Mesenchymal stem cell (in vitro differentiated cells and primary cell): ENCODE measurements around the gene PTPN2.

Experiments
- DNase-seq: peaks from one replicate; pipeline ENCODE4 v3.0.0-alpha.2; 2013
- H2AFZ ChIP-seq: one replicate; pipeline ENCODE4 v1.6.1; 2013; ENCODE audit warnings: low read depth, mild to moderate bottlenecking, control low read depth, inconsistent platforms, low read length, moderate library complexity
- H2AK5ac ChIP-seq: 2 replicates; pipeline ENCODE4 v1.6.1; 2013; ENCODE audit warnings: low read length, moderate library complexity, mild to moderate bottlenecking, inconsistent platforms; ENCODE audit not compliant: severe bottlenecking
- H2BK120ac ChIP-seq: one replicate; pipeline ENCODE4 v1.6.1; 2013; ENCODE audit warnings: low read depth, mild to moderate bottlenecking, inconsistent platforms, low read length, moderate library complexity
- H2BK12ac ChIP-seq, 2 experiments: one replicate each; pipeline ENCODE4 v1.6.1; 2013; ENCODE audit warnings: inconsistent platforms in 2 of 2, low read length in 2 of 2, mild to moderate bottlenecking in 2 of 2, moderate library complexity in 2 of 2, control low read depth in 1 of 2
- H2BK15ac ChIP-seq: one replicate; pipeline ENCODE4 v1.6.1; 2013; ENCODE audit warnings: mild to moderate bottlenecking, low read depth, inconsistent platforms; ENCODE audit not compliant: poor library complexity, severe bottlenecking
- H2BK5ac ChIP-seq: 2 replicates; pipeline ENCODE4 v1.6.1; 2013; ENCODE audit warnings: low read depth, mild to moderate bottlenecking, low read length, control low read depth, inconsistent platforms; ENCODE audit not compliant: poor library complexity, severe bottlenecking
- H3K14ac ChIP-seq, 2 experiments: one replicate each; pipeline ENCODE4 v1.6.1; 2013; ENCODE audit warnings: inconsistent platforms in 2 of 2, low read length in 2 of 2, control low read depth in 1 of 2, mild to moderate bottlenecking in 1 of 2, moderate library complexity in 1 of 2
- H3K18ac ChIP-seq, 2 experiments: one replicate each; pipeline ENCODE4 v1.6.1; 2013; ENCODE audit warnings: inconsistent platforms in 2 of 2, low read length in 2 of 2, control low read depth in 1 of 2, low read depth in 1 of 2, mild to moderate bottlenecking in 1 of 2
- H3K23ac ChIP-seq, 2 experiments: one replicate each; pipeline ENCODE4 v1.6.1; 2013; ENCODE audit warnings: inconsistent platforms in 2 of 2, low read length in 2 of 2, mild to moderate bottlenecking in 2 of 2, moderate library complexity in 2 of 2, control low read depth in 1 of 2
- H3K27ac ChIP-seq: 2 replicates; pipeline ENCODE4 v1.5.1; 2013; ENCODE audit warnings: mild to moderate bottlenecking, moderate library complexity, low read length, control low read depth, inconsistent platforms; ENCODE audit not compliant: poor library complexity, severe bottlenecking
- H3K27me3 ChIP-seq, 2 experiments: 2 replicates each; pipeline versions ENCODE4 v1.6.1 to v1.7.0; 2013; ENCODE audit warnings: low read length in 2 of 2, mild to moderate bottlenecking in 2 of 2, moderate library complexity in 2 of 2, control low read depth in 1 of 2, inconsistent platforms in 1 of 2; ENCODE audit not compliant: control insufficient read depth in 1 of 2, insufficient read depth in 1 of 2
- H3K36me3 ChIP-seq, 2 experiments: 2 replicates each; pipeline versions ENCODE4 v1.6.1 to v1.7.0; 2013; ENCODE audit warnings: low read length in 2 of 2, control low read depth in 1 of 2, inconsistent platforms in 1 of 2, low read depth in 1 of 2, mild to moderate bottlenecking in 1 of 2; ENCODE audit not compliant: insufficient read depth in 2 of 2, control insufficient read depth in 1 of 2
- H3K4ac ChIP-seq, 2 experiments: one replicate each; pipeline ENCODE4 v1.6.1; 2013; ENCODE audit warnings: inconsistent platforms in 2 of 2, low read length in 2 of 2, mild to moderate bottlenecking in 2 of 2, moderate library complexity in 2 of 2, control low read depth in 1 of 2, low read depth in 1 of 2
- H3K4me1 ChIP-seq: 2 replicates; pipeline ENCODE4 v1.6.1; 2013; ENCODE audit warnings: low read depth, low read length, control low read depth; ENCODE audit not compliant: control insufficient read depth, insufficient read depth
- H3K4me2 ChIP-seq: 2 replicates; pipeline ENCODE4 v1.6.1; 2013; ENCODE audit warnings: low read length, mild to moderate bottlenecking, inconsistent platforms; ENCODE audit not compliant: poor library complexity, severe bottlenecking
- H3K4me3 ChIP-seq, 2 experiments: 2 replicates each; pipeline versions ENCODE4 v1.5.1 to v1.7.0; 2013; ENCODE audit warnings: low read length in 2 of 2, mild to moderate bottlenecking in 2 of 2, control low read depth in 1 of 2, low read depth in 1 of 2; ENCODE audit not compliant: insufficient read depth in 1 of 2
- H3K79me1 ChIP-seq: replicated peaks from 2 replicates; pipeline ENCODE4 v1.6.1; 2013; ENCODE audit warnings: mild to moderate bottlenecking, control low read depth, low read length, inconsistent platforms; ENCODE audit not compliant: poor library complexity, severe bottlenecking
- H3K9ac ChIP-seq: 2 replicates; pipeline ENCODE4 v1.7.0; 2013; ENCODE audit warnings: mild to moderate bottlenecking, low read length, moderate library complexity
- H3K9me3 ChIP-seq: 2 replicates; pipeline ENCODE4 v1.7.0; 2013; ENCODE audit warnings: mild to moderate bottlenecking, low read length; ENCODE audit not compliant: control insufficient read depth
- H4K8ac ChIP-seq: one replicate; pipeline ENCODE4 v1.6.1; 2013; ENCODE audit warnings: inconsistent platforms, mild to moderate bottlenecking, low read length, moderate library complexity
- H4K91ac ChIP-seq: one replicate; pipeline ENCODE4 v1.6.1; 2013; ENCODE audit warnings: mild to moderate bottlenecking, low read length, inconsistent platforms
- WGBS: methylation state at CpG from one replicate; pipeline ENCODE4 v1.1.7; 2013; ENCODE audit warnings: mixed read lengths; 5-methylcytosine and 5-hydroxymethylcytosine counted together

PTPN2 gene

GRCh38 chr18:12768625-12769024, 115.4 kb downstream of the PTPN2 start:
- no peak overlapping the region for H3K4me3 ChIP-seq
- no peak overlapping the region for H4K8ac ChIP-seq
- H3K27me3 ChIP-seq = peaks cover 0 to 8% of the 10 kb centered on the region in 2 experiments
- H3K14ac ChIP-seq = no peak overlapping the region
- H2AK5ac ChIP-seq = no peak overlapping the region
- no peak overlapping the region for H4K91ac ChIP-seq
- H3K23ac ChIP-seq = no peak overlapping the region
- no peak overlapping the region for H2BK120ac ChIP-seq
- no peaks in the 10 kb centered on the region for H3K79me1 ChIP-seq
- H3K36me3 ChIP-seq = no peaks in the 10 kb centered on the region
- H3K9ac ChIP-seq = no peak overlapping the region
- no peak for DNase-seq
- H3K4me1 ChIP-seq = peaks cover 5% of the 10 kb centered on the region
- H2AFZ ChIP-seq = no peak overlapping the region
- no peak overlapping the region for H3K18ac ChIP-seq
- H3K27ac ChIP-seq = no peak overlapping the region
- no peaks in the 10 kb centered on the region for H3K9me3 ChIP-seq
- no peak overlapping the region for H2BK5ac ChIP-seq
- no peak overlapping the region for H2BK12ac ChIP-seq
- H3K4ac ChIP-seq = no peak overlapping the region
- no peak overlapping the region for H2BK15ac ChIP-seq
- 80% methylated on average over 3 of the region's 3 CpGs for WGBS
- no peak overlapping the region for H3K4me2 ChIP-seq

- H2AFZ ChIP-seq = no peak overlapping the region
- DNase-seq = no peak
- H2BK12ac ChIP-seq = no peak overlapping the region
- no peaks in the 10 kb centered on the region for H3K79me1 ChIP-seq
- peaks cover 5% of the 10 kb centered on the region for H3K4me1 ChIP-seq
- H3K4me3 ChIP-seq = no peak overlapping the region
- H3K9ac ChIP-seq = no peak overlapping the region
- no peak overlapping the region for H3K18ac ChIP-seq
- peaks cover 0 to 8% of the 10 kb centered on the region in 2 experiments for H3K27me3 ChIP-seq
- H3K14ac ChIP-seq = no peak overlapping the region
- H3K27ac ChIP-seq = no peak overlapping the region
- H3K4ac ChIP-seq = no peak overlapping the region
- no peak overlapping the region for H4K8ac ChIP-seq
- no peak overlapping the region for H2BK120ac ChIP-seq
- WGBS = 91% methylated on average over 9 of the region's 9 CpGs
- no peak overlapping the region for H2AK5ac ChIP-seq
- H3K9me3 ChIP-seq = no peaks in the 10 kb centered on the region
- H3K23ac ChIP-seq = no peak overlapping the region
- no peak overlapping the region for H4K91ac ChIP-seq
- no peak overlapping the region for H2BK15ac ChIP-seq
- H3K4me2 ChIP-seq = no peak overlapping the region
- no peaks in the 10 kb centered on the region for H3K36me3 ChIP-seq
- H2BK5ac ChIP-seq = no peak overlapping the region
These were observed 116.4 kb downstream of the PTPN2 start for GRCh38 chr18:12767580-12768155.

GRCh38 chr18:12766986-12767433, 117.0 kb downstream of the PTPN2 start:
- WGBS = 37% methylated on average over 12 of the region's 13 CpGs
- no peak for DNase-seq
- no peak overlapping the region for H3K27ac ChIP-seq
- no peaks in the 10 kb centered on the region for H3K9me3 ChIP-seq
- no peak overlapping the region for H4K8ac ChIP-seq
- H3K36me3 ChIP-seq = no peaks in the 10 kb centered on the region
- no peak overlapping the region for H3K18ac ChIP-seq
- H2BK15ac ChIP-seq = no peak overlapping the region
- H3K4me1 ChIP-seq = peaks cover 5% of the 10 kb centered on the region
- H3K23ac ChIP-seq = no peak overlapping the region
- no peaks in the 10 kb centered on the region for H3K79me1 ChIP-seq
- no peak overlapping the region for H3K4ac ChIP-seq
- H2BK12ac ChIP-seq = no peak overlapping the region
- H3K14ac ChIP-seq = no peak overlapping the region
- no peak overlapping the region for H2AFZ ChIP-seq
- no peak overlapping the region for H2BK120ac ChIP-seq
- no peak overlapping the region for H2BK5ac ChIP-seq
- H3K27me3 ChIP-seq = peaks cover 0 to 8% of the 10 kb centered on the region in 2 experiments
- H2AK5ac ChIP-seq = no peak overlapping the region
- H3K9ac ChIP-seq = no peak overlapping the region
- no peak overlapping the region for H3K4me2 ChIP-seq
- H4K91ac ChIP-seq = no peak overlapping the region
- no peak overlapping the region for H3K4me3 ChIP-seq

- peaks cover 0 to 8% of the 10 kb centered on the region in 2 experiments for H3K27me3 ChIP-seq
- H3K4ac ChIP-seq = no peak overlapping the region
- no peak overlapping the region for H3K23ac ChIP-seq
- H2BK15ac ChIP-seq = no peak overlapping the region
- H3K9me3 ChIP-seq = no peaks in the 10 kb centered on the region
- DNase-seq = no peak
- H2BK12ac ChIP-seq = no peak overlapping the region
- H2BK120ac ChIP-seq = no peak overlapping the region
- H4K91ac ChIP-seq = peak overlapping the region; percentile 10
- H3K79me1 ChIP-seq = no peaks in the 10 kb centered on the region
- no peak overlapping the region for H3K18ac ChIP-seq
- peaks cover 5% of the 10 kb centered on the region for H3K4me1 ChIP-seq
- no peaks in the 10 kb centered on the region for H3K36me3 ChIP-seq
- no peak overlapping the region for H3K9ac ChIP-seq
- no peak overlapping the region for H3K27ac ChIP-seq
- no peak overlapping the region for H2BK5ac ChIP-seq
- 89% methylated on average over 9 of the region's 11 CpGs for WGBS
- H4K8ac ChIP-seq = no peak overlapping the region
- H3K4me2 ChIP-seq = no peak overlapping the region
- H3K14ac ChIP-seq = no peak overlapping the region
- H3K4me3 ChIP-seq = no peak overlapping the region
- no peak overlapping the region for H2AFZ ChIP-seq
- H2AK5ac ChIP-seq = no peak overlapping the region
These were observed 118.5 kb downstream of the PTPN2 start for GRCh38 chr18:12765586-12765985.
